GM18858 (cell line): ENCODE results near the gene FTMT.
"Not testable (repeated sequence)": the region's sequence is repeated elsewhere in the genome, so short reads cannot be mapped to it uniquely, and the experiment has no call there.

Experiments used
- ATAC-seq: cut with Tn5 transposase; IDR thresholded peaks from one replicate; pipeline ENCODE4 v1.9.1; 2021; ENCODE audit not compliant: unreplicated experiment

FTMT gene

GRCh38 chr5:121851643-121852574, at the start of gene FTMT:
Gene FTMT (plus strand): TSS chr5:121851882. CDS start chr5:121851964, 82 bp downstream.
- ATAC-seq: no peak

GRCh38 chr5:121805251-121805650, 46.4 kb upstream of the FTMT start:
- ATAC-seq: not testable (repeated sequence)

GRCh38 chr5:121805911-121806310, 45.8 kb upstream of the FTMT start:
- ATAC-seq: no peak

- ATAC-seq: no peak
These were observed 35.5 kb upstream of the FTMT start for GRCh38 chr5:121816164-121816563.

- ATAC-seq: no peak
These were observed 31.9 kb upstream of the FTMT start for GRCh38 chr5:121819682-121820261.

GRCh38 chr5:121833617-121834016, 18.1 kb upstream of the FTMT start:
- ATAC-seq: no peak

- no peak for ATAC-seq
These were observed 17.7 kb upstream of the FTMT start for GRCh38 chr5:121834021-121834420.

- ATAC-seq: no peak
These were observed 9.8 kb upstream of the FTMT start for GRCh38 chr5:121841892-121842291.

GRCh38 chr5:121850272-121850671, 1.4 kb upstream of the FTMT start:
- ATAC-seq: no peak

GRCh38 chr5:121853850-121854249, 2.2 kb downstream of the FTMT start:
- no peak for ATAC-seq

GRCh38 chr5:121862801-121863200, 11.1 kb downstream of the FTMT start:
- ATAC-seq: no peak

- no peak for ATAC-seq
These were observed 12.1 kb downstream of the FTMT start for GRCh38 chr5:121863753-121864285.

- ATAC-seq: no peak
These were observed 15.7 kb downstream of the FTMT start for GRCh38 chr5:121867403-121867802.

GRCh38 chr5:121870489-121870888, 18.8 kb downstream of the FTMT start:
- ATAC-seq: no peak

GRCh38 chr5:121872856-121873255, 21.2 kb downstream of the FTMT start:
- no peak for ATAC-seq

- ATAC-seq: no peak
These were observed 21.7 kb downstream of the FTMT start for GRCh38 chr5:121873409-121873808.

- no peak for ATAC-seq
These were observed 33.9 kb downstream of the FTMT start for GRCh38 chr5:121885630-121886029.

- no peak for ATAC-seq
These were observed 36.0 kb downstream of the FTMT start for GRCh38 chr5:121887727-121888126.

- ATAC-seq: no peak
These were observed 38.7 kb downstream of the FTMT start for GRCh38 chr5:121890297-121890858.

GRCh38 chr5:121897341-121897740, 45.7 kb downstream of the FTMT start:
- no peak for ATAC-seq

GRCh38 chr5:121899346-121899745, 47.7 kb downstream of the FTMT start:
- no peak for ATAC-seq
